Measurements from ENCODE around the gene SLC30A7.

The SLC30A7 gene

GRCh38 chr1:100891380-100891779 is 4.5 kb upstream of the SLC30A7 start:
- ATAC-seq, result no peak
- TF ChIP-seq ESRRG (CRISPR knock-in tag; IDR thresholded peaks at IDR 0.05), result no peak
- no peak for TF ChIP-seq GLIS3 (CRISPR knock-in tag; IDR thresholded peaks at IDR 0.05)
- no peak for TF ChIP-seq RARB (CRISPR knock-in tag; IDR thresholded peaks at IDR 0.05)
- TF ChIP-seq OSR1 (CRISPR knock-in tag; IDR thresholded peaks at IDR 0.05), result no peak
- TF ChIP-seq CSRNP3 (CRISPR knock-in tag; IDR thresholded peaks at IDR 0.05), result no peak
- TF ChIP-seq ZNF8 (CRISPR knock-in tag; IDR thresholded peaks at IDR 0.05), result no peak
- no peak for TF ChIP-seq SNAI2 (CRISPR knock-in tag; IDR thresholded peaks at IDR 0.05)
- no peak for TF ChIP-seq BACH2 (CRISPR knock-in tag; IDR thresholded peaks at IDR 0.05; ENCODE audit: borderline replicate concordance)
- TF ChIP-seq ISL1 (CRISPR knock-in tag; IDR thresholded peaks at IDR 0.05), result no peak

DNA sequence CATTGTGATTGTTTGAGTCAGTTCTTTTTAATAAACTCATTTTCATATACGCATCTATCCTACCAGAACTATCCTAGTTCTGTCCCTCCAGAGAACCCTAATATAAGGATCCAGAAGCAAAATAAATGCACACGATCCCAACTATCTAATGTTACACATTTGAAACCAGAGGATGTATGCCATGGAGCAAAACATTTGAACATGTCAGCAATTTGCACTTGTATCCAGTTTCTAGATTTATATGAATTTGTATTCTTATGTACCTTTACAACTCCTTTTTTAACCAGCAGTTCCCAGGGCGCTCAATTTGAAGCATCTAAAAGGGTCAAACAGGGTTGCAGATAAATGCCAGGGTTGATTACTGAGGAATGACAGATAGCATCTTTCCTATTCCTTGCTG is 3.3 kb upstream of the SLC30A7 start:
- TF ChIP-seq ZNF565 (CRISPR knock-in tag; conservative IDR thresholded peaks at IDR 0.05; ENCODE audit: low read depth) (no peak), ZFP30 (CRISPR knock-in tag; IDR thresholded peaks at IDR 0.05) (no peak), OSR1 (CRISPR knock-in tag; IDR thresholded peaks at IDR 0.05) (no peak), GLIS3 (CRISPR knock-in tag; IDR thresholded peaks at IDR 0.05) (no peak), TCF4 (CRISPR knock-in tag; IDR thresholded peaks at IDR 0.05; ENCODE audit: borderline replicate concordance) (no peak), CSDC2 (CRISPR knock-in tag; IDR thresholded peaks at IDR 0.05) (no peak), CREB5 (CRISPR knock-in tag; IDR thresholded peaks at IDR 0.05; ENCODE audit: low read depth) (no peak), TOX (CRISPR knock-in tag; IDR thresholded peaks at IDR 0.05; ENCODE audit: borderline replicate concordance) (no peak), CSRNP3 (CRISPR knock-in tag; IDR thresholded peaks at IDR 0.05) (no peak), BACH2 (CRISPR knock-in tag; IDR thresholded peaks at IDR 0.05; ENCODE audit: borderline replicate concordance) (no peak), ZNF8 (CRISPR knock-in tag; IDR thresholded peaks at IDR 0.05) (no peak), ZNF70 (CRISPR knock-in tag; IDR thresholded peaks at IDR 0.05) (no peak), RARB (CRISPR knock-in tag; IDR thresholded peaks at IDR 0.05) (no peak)
- no peak for ATAC-seq

- ATAC-seq, result no peak
- TF ChIP-seq OSR1 (CRISPR knock-in tag; IDR thresholded peaks at IDR 0.05) (no peak), TCF4 (CRISPR knock-in tag; IDR thresholded peaks at IDR 0.05; ENCODE audit: borderline replicate concordance) (no peak), ZNF565 (CRISPR knock-in tag; conservative IDR thresholded peaks at IDR 0.05; ENCODE audit: low read depth) (no peak), CSRNP3 (CRISPR knock-in tag; IDR thresholded peaks at IDR 0.05) (no peak), PATZ1 (CRISPR knock-in tag; IDR thresholded peaks at IDR 0.05; ENCODE audit: borderline replicate concordance) (no peak), ZNF8 (CRISPR knock-in tag; IDR thresholded peaks at IDR 0.05) (no peak), BACH2 (CRISPR knock-in tag; IDR thresholded peaks at IDR 0.05; ENCODE audit: borderline replicate concordance) (no peak), ZC3H10 (CRISPR knock-in tag; IDR thresholded peaks at IDR 0.05) (no peak), RARB (CRISPR knock-in tag; IDR thresholded peaks at IDR 0.05) (no peak), TOX (CRISPR knock-in tag; IDR thresholded peaks at IDR 0.05; ENCODE audit: borderline replicate concordance) (no peak), PPARA (CRISPR knock-in tag; IDR thresholded peaks at IDR 0.05; ENCODE audit: borderline replicate concordance) (no peak), GLIS3 (CRISPR knock-in tag; IDR thresholded peaks at IDR 0.05) (no peak), CREB5 (CRISPR knock-in tag; IDR thresholded peaks at IDR 0.05; ENCODE audit: low read depth) (no peak), SNAI2 (CRISPR knock-in tag; IDR thresholded peaks at IDR 0.05) (no peak)
Measured at GRCh38 chr1:100893718-100894117, 2.2 kb upstream of the SLC30A7 start.
